GM18499 (cell line): ENCODE measurements around the gene CFAP410.
"Not testable (repeated sequence)": the region's sequence is repeated elsewhere in the genome, so short reads cannot be mapped to it uniquely, and the experiment has no call there.

Source experiments
- ATAC-seq: cut with Tn5 transposase; IDR thresholded peaks from one replicate; pipeline ENCODE4 v1.9.1; 2021; ENCODE audit warnings: moderate number of reproducible peaks; ENCODE audit not compliant: insufficient read depth, unreplicated experiment

The CFAP410 gene

GRCh38 chr21:44352253-44352860 is 13.2 kb upstream of the CFAP410 start:
- ATAC-seq, result no peak

GRCh38 chr21:44351535-44352252 is 12.5 kb upstream of the CFAP410 start:
- no peak for ATAC-seq

GRCh38 chr21:44350773-44351481 is 11.7 kb upstream of the CFAP410 start:
- no peak for ATAC-seq

- ATAC-seq, result no peak
Observed at GRCh38 chr21:44349847-44350772, 10.9 kb upstream of the CFAP410 start.

- no peak for ATAC-seq
Observed at GRCh38 chr21:44349416-44349846, 10.2 kb upstream of the CFAP410 start.

- no peak for ATAC-seq
Observed at GRCh38 chr21:44348861-44349260, 9.7 kb upstream of the CFAP410 start.

- no peak for ATAC-seq
Observed at GRCh38 chr21:44347911-44348451, 8.8 kb upstream of the CFAP410 start.

- no peak for ATAC-seq
Observed at GRCh38 chr21:44345495-44345894, 6.3 kb upstream of the CFAP410 start.

GRCh38 chr21:44344541-44345183 is 5.5 kb upstream of the CFAP410 start:
- ATAC-seq, result no peak

GRCh38 chr21:44342981-44343380 is 3.8 kb upstream of the CFAP410 start:
- ATAC-seq, result not testable (repeated sequence)

GRCh38 chr21:44341726-44342458 is 2.7 kb upstream of the CFAP410 start:
- not testable (repeated sequence) for ATAC-seq

GRCh38 chr21:44337941-44338895 is 972 bp downstream of the CFAP410 start:
- ATAC-seq, result no peak

- ATAC-seq, result no peak
Observed at GRCh38 chr21:44337449-44337848, 1.7 kb downstream of the CFAP410 start.

GRCh38 chr21:44335266-44336059 is 3.7 kb downstream of the CFAP410 start:
- no peak for ATAC-seq

- no peak for ATAC-seq
Observed at GRCh38 chr21:44334329-44335030, 4.7 kb downstream of the CFAP410 start.

GRCh38 chr21:44333509-44334328 is 5.5 kb downstream of the CFAP410 start:
- no peak for ATAC-seq
